SK-N-SH (cell line): ENCODE results near the gene WASF3.

Source experiments
- CTCF ChIP-seq: fragments of 200-600 bp; sonication (generic); IDR thresholded peaks from 2 replicates; pipeline ENCODE4 v1.6.1; 2017; ENCODE audit warnings: antibody characterized with exemption, mild to moderate bottlenecking, moderate library complexity
- EP300 ChIP-seq, 2 experiments: IDR thresholded peaks; 2 replicates each; pipeline versions ENCODE4 v1.4.0 to v1.6.1; 2012; ENCODE audit warnings: borderline replicate concordance in 1 of 2, low read depth in 1 of 2, low read length in 1 of 2
- FOXM1 ChIP-seq: IDR thresholded peaks from 2 replicates; pipeline ENCODE4 v1.4.0; 2012; ENCODE audit warnings: low read depth, mild to moderate bottlenecking
- NFIC ChIP-seq: IDR thresholded peaks from 2 replicates; pipeline ENCODE4 v1.4.0; 2012; ENCODE audit warnings: borderline replicate concordance
- RAD21 ChIP-seq: IDR thresholded peaks from 2 replicates; pipeline ENCODE4 v1.6.1; 2012; ENCODE audit warnings: mild to moderate bottlenecking, low read length
- RXRA ChIP-seq: IDR thresholded peaks from 2 replicates; pipeline ENCODE4 v1.4.0; 2012; ENCODE audit warnings: low read depth, mild to moderate bottlenecking, borderline replicate concordance
- SIN3A ChIP-seq: IDR thresholded peaks from 2 replicates; pipeline ENCODE4 v1.6.1; 2012; ENCODE audit warnings: low read depth, mild to moderate bottlenecking, low read length, moderate library complexity, borderline replicate concordance

- TF ChIP-seq CTCF (no peak), EP300 (IDR thresholded peaks at IDR 0.05; ENCODE audit: borderline replicate concordance in 1 of 2, low read depth in 1 of 2, low read length in 1 of 2) (peak in 1 of 2 experiments; percentile 57; a peak in 1 of 4 replicates), FOXM1 (no peak), NFIC (no peak), SIN3A (no peak), RAD21 (no peak), RXRA (no peak)
These were observed 41.9 kb downstream of the WASF3 start for GRCh38 chr13:26599403-26599802.
